ENCODE results near the gene RPS28. TPM values are rescaled to one million over a fixed set of nuclear protein-coding genes. Genes with fewer than 3 reads are reported as not detected.

The RPS28 gene
- total RNA-seq, 8 experiments from 2014 or later = 550 to 1,110 (median 1,001) TPM

- H3K27ac ChIP-seq = no peak overlapping the region
- no peak for ATAC-seq (replicated peaks in 6 of 8)
- H3K4me1 ChIP-seq (replicated peaks in 1 of 2) = peaks cover 0 to under 1% of the 10 kb centered on the region in 2 donors
- H3K4me3 ChIP-seq = no peak overlapping the region
- in situ Hi-C loops (cut with MboI; ENCODE audit: low pct_unique_long_range_greater_than_20kb in 2 of 9, low sequenced_read_pairs in 9 of 9, unreplicated experiment in 9 of 9) = loop anchor here in 1 of 9 experiments (10.0 kb wide), 1 partner anchor 146 kb away; the partner anchor contains the start of gene PRAM1
- 17 to 88% (median 77%) methylated on average over 1 to 6 of the region's 6 CpGs; no CpG with 5 or more reads in 2 of the 10 experiments for WGBS, 10 experiments
These were observed 37.7 kb downstream of the RPS28 start for GRCh38 chr19:8358948-8359347.

GRCh38 chr19:8360196-8360595 lies 38.9 kb downstream of the RPS28 start:
- in situ Hi-C loops (cut with MboI; ENCODE audit: low pct_unique_long_range_greater_than_20kb in 2 of 9, low sequenced_read_pairs in 9 of 9, unreplicated experiment in 9 of 9) = no loop called here
- Histone ChIP-seq H3K27ac (no peak overlapping the region), H3K4me1 (replicated peaks in 1 of 2) (peaks cover 0 to 7% of the 10 kb centered on the region in 2 donors), H3K4me3 (no peak overlapping the region)
- WGBS, 10 experiments = 73 to 100% (median 84%) methylated on average over 2 to 8 of the region's 8 CpGs
- no peak for ATAC-seq (replicated peaks in 6 of 8)

- Histone ChIP-seq H3K27ac (no peak overlapping the region), H3K4me1 (replicated peaks in 1 of 2) (peaks cover 0 to 8% of the 10 kb centered on the region in 2 donors), H3K4me3 (no peak overlapping the region)
- in situ Hi-C loops (cut with MboI; ENCODE audit: low pct_unique_long_range_greater_than_20kb in 2 of 9, low sequenced_read_pairs in 9 of 9, unreplicated experiment in 9 of 9) = no loop called here
- 0 to 80% (median 55%) methylated on average over 1 to 6 of the region's 12 CpGs; no CpG with 5 or more reads in 3 of the 10 experiments for WGBS, 10 experiments
- ATAC-seq (replicated peaks in 6 of 8) = peak in 6 of 8 experiments; percentile 61 to 83 (median 73)
These were observed 40.9 kb downstream of the RPS28 start for GRCh38 chr19:8361921-8362793.

GRCh38 chr19:8363803-8364771 lies 42.8 kb downstream of the RPS28 start, which contains the start of gene ANGPTL4:
ANGPTL4 (plus strand) TSS chr19:8364155; CDS start chr19:8364322, 167 bp downstream.
- in situ Hi-C loops (cut with MboI; ENCODE audit: low pct_unique_long_range_greater_than_20kb in 2 of 9, low sequenced_read_pairs in 9 of 9, unreplicated experiment in 9 of 9) = no loop called here
- H3K4me3 ChIP-seq = peak within 1 kb of the TSS; percentile 12 to 41 (median 27)
- WGBS, 10 experiments = 0 to 20% (median 10%) methylated on average over 1 to 3 of the region's 81 CpGs; no CpG with 5 or more reads in 5 of the 10 experiments
- H3K4me1 ChIP-seq (replicated peaks in 1 of 2) = peaks cover 0 to 9% of the 10 kb centered on the region in 2 donors
- no peak within 1 kb of the TSS for H3K27ac ChIP-seq
- peak; percentile 56 to 79 (median 68) for ATAC-seq (replicated peaks in 6 of 8)

GRCh38 chr19:8366121-8366581 lies 44.9 kb downstream of the RPS28 start:
- no peak overlapping the region for H3K27ac ChIP-seq
- H3K4me3 ChIP-seq = no peak overlapping the region
- no peak for ATAC-seq (replicated peaks in 6 of 8)
- WGBS, 10 experiments = 93% methylated on average over 7 of the region's 11 CpGs; no CpG with 5 or more reads in 9 of the 10 experiments
- in situ Hi-C loops (cut with MboI; ENCODE audit: low pct_unique_long_range_greater_than_20kb in 2 of 9, low sequenced_read_pairs in 9 of 9, unreplicated experiment in 9 of 9) = no loop called here
- peaks cover 0 to 9% of the 10 kb centered on the region in 2 donors for H3K4me1 ChIP-seq (replicated peaks in 1 of 2)

GRCh38 chr19:8366961-8367326 lies 45.6 kb downstream of the RPS28 start:
- H3K4me3 ChIP-seq = no peak overlapping the region
- in situ Hi-C loops (cut with MboI; ENCODE audit: low pct_unique_long_range_greater_than_20kb in 2 of 9, low sequenced_read_pairs in 9 of 9, unreplicated experiment in 9 of 9) = no loop called here
- peaks cover 0 to 9% of the 10 kb centered on the region in 2 donors for H3K4me1 ChIP-seq (replicated peaks in 1 of 2)
- WGBS, 10 experiments = no CpG with 5 or more reads among the region's 13 CpGs
- no peak for ATAC-seq (replicated peaks in 6 of 8)
- no peak overlapping the region for H3K27ac ChIP-seq

GRCh38 chr19:8367327-8368001 lies 46.2 kb downstream of the RPS28 start:
- in situ Hi-C loops (cut with MboI; ENCODE audit: low pct_unique_long_range_greater_than_20kb in 2 of 9, low sequenced_read_pairs in 9 of 9, unreplicated experiment in 9 of 9) = no loop called here
- H3K4me1 ChIP-seq (replicated peaks in 1 of 2) = peaks cover 0 to 9% of the 10 kb centered on the region in 2 donors
- H3K27ac ChIP-seq = no peak overlapping the region
- peak; percentile 10 to 72 (median 59) for ATAC-seq (replicated peaks in 6 of 8)
- WGBS, 10 experiments = 20 to 100% (median 75%) methylated on average over 1 to 9 of the region's 23 CpGs; no CpG with 5 or more reads in 1 of the 10 experiments
- H3K4me3 ChIP-seq = no peak overlapping the region

- in situ Hi-C loops (cut with MboI; ENCODE audit: low pct_unique_long_range_greater_than_20kb in 2 of 9, low sequenced_read_pairs in 9 of 9, unreplicated experiment in 9 of 9) = no loop called here
- H3K4me3 ChIP-seq = no peak overlapping the region
- 35 to 100% (median 81%) methylated on average over 2 to 17 of the region's 19 CpGs; no CpG with 5 or more reads in 2 of the 10 experiments for WGBS, 10 experiments
- ATAC-seq (replicated peaks in 6 of 8) = peak in 3 of 8 experiments; percentile 21 to 51 (median 44)
- peaks cover 0 to 3% of the 10 kb centered on the region in 2 donors for H3K4me1 ChIP-seq (replicated peaks in 1 of 2)
- H3K27ac ChIP-seq = no peak overlapping the region
These were observed 49.1 kb downstream of the RPS28 start for GRCh38 chr19:8370176-8371010.

GRCh38 chr19:8371011-8371804 lies 49.9 kb downstream of the RPS28 start:
- no peak overlapping the region for H3K27ac ChIP-seq
- ATAC-seq (replicated peaks in 6 of 8) = peak in 2 of 8 experiments; percentile 5 to 15
- in situ Hi-C loops (cut with MboI; ENCODE audit: low pct_unique_long_range_greater_than_20kb in 2 of 9, low sequenced_read_pairs in 9 of 9, unreplicated experiment in 9 of 9) = no loop called here
- no peak overlapping the region for H3K4me3 ChIP-seq
- 72 to 100% (median 92%) methylated on average over 1 to 13 of the region's 28 CpGs; no CpG with 5 or more reads in 2 of the 10 experiments for WGBS, 10 experiments
- H3K4me1 ChIP-seq (replicated peaks in 1 of 2) = peaks cover 0 to 3% of the 10 kb centered on the region in 2 donors
